SU-DHL-6 (cell line): ENCODE data around the gene MT1HL1.

Experiments
- H2AFZ ChIP-seq: fragments of 200-600 bp; sonication (generic); 2 replicates; pipeline ENCODE4 v1.6.1; 2014; ENCODE audit warnings: low read depth, mild to moderate bottlenecking, moderate library complexity, mixed read lengths, antibody characterized with exemption, low read length; ENCODE audit not compliant: severe bottlenecking
- H3F3A ChIP-seq: fragments of 200-600 bp; shearing (Covaris generic); 2 replicates; pipeline ENCODE4 v1.6.0; 2016; ENCODE audit warnings: antibody characterized with exemption, mild to moderate bottlenecking; ENCODE audit not compliant: insufficient read depth
- H3K27ac ChIP-seq: fragments of 200-600 bp; sonication (generic); 2 replicates; pipeline ENCODE4 v1.5.1; 2016; ENCODE audit warnings: low read depth, mild to moderate bottlenecking, low read length, moderate library complexity, mixed read lengths
- H3K27me3 ChIP-seq: fragments of 200-600 bp; sonication (generic), shearing (Covaris generic); 2 replicates; pipeline ENCODE4 v1.6.0; 2014; ENCODE audit warnings: mild to moderate bottlenecking, low read length
- H3K36me3 ChIP-seq: fragments of 200-600 bp; sonication (generic); 2 replicates; pipeline ENCODE4 v1.6.1; 2014; ENCODE audit warnings: mild to moderate bottlenecking, low read length, mixed read lengths
- H3K4me2 ChIP-seq: fragments of 300-600, 200-600 bp; shearing (Covaris generic), sonication (generic); 2 replicates; pipeline ENCODE4 v1.6.0; 2014; ENCODE audit warnings: low read length, low read depth, mild to moderate bottlenecking; ENCODE audit not compliant: poor library complexity, severe bottlenecking
- H3K4me3 ChIP-seq: fragments of 200-600 bp; sonication (generic); 2 replicates; pipeline ENCODE4 v1.5.1; 2014; ENCODE audit warnings: antibody characterized with exemption, low read length, mild to moderate bottlenecking, mixed read lengths; ENCODE audit not compliant: insufficient read depth, poor library complexity, severe bottlenecking
- H3K79me2 ChIP-seq: fragments of 200-600 bp; sonication (generic); 2 replicates; pipeline ENCODE4 v1.6.1; 2014; ENCODE audit warnings: mild to moderate bottlenecking, low read length, moderate library complexity; ENCODE audit not compliant: insufficient read depth
- H3K9ac ChIP-seq: fragments of 200-600 bp; sonication (generic); 2 replicates; pipeline ENCODE4 v1.7.0; 2014; ENCODE audit warnings: mild to moderate bottlenecking, low read length
- H3K9me2 ChIP-seq: fragments of 200-600 bp; sonication (generic); replicated peaks from 2 replicates; pipeline ENCODE4 v1.6.1; 2014; ENCODE audit warnings: low read length; ENCODE audit not compliant: insufficient read depth
- H3K9me3 ChIP-seq: fragments of 200-600 bp; sonication (generic); 2 replicates; pipeline ENCODE4 v1.6.1; 2014; ENCODE audit warnings: low read length, mixed read lengths; ENCODE audit not compliant: insufficient read depth
- H4K20me1 ChIP-seq: fragments of 200-600 bp; sonication (generic); 2 replicates; pipeline ENCODE4 v1.6.1; 2014; ENCODE audit warnings: low read depth, mild to moderate bottlenecking, antibody characterized with exemption, low read length, moderate library complexity, mixed read lengths
- CTCF ChIP-seq: fragments of 200-600 bp; sonication (generic); IDR thresholded peaks from one replicate; pipeline ENCODE4 v1.5.1; 2017; ENCODE audit warnings: antibody characterized with exemption, mild to moderate bottlenecking, low read length, moderate library complexity; ENCODE audit not compliant: insufficient read depth, poor library complexity, severe bottlenecking
- EZH2phosphoT487 ChIP-seq: fragments of 200-600 bp; sonication (generic), shearing (Covaris generic); conservative IDR thresholded peaks from 2 replicates; pipeline ENCODE4 v1.6.1; 2018; ENCODE audit warnings: mild to moderate bottlenecking, antibody characterized with exemption, low read length, moderate library complexity, mixed read lengths

The MT1HL1 gene

DNA sequence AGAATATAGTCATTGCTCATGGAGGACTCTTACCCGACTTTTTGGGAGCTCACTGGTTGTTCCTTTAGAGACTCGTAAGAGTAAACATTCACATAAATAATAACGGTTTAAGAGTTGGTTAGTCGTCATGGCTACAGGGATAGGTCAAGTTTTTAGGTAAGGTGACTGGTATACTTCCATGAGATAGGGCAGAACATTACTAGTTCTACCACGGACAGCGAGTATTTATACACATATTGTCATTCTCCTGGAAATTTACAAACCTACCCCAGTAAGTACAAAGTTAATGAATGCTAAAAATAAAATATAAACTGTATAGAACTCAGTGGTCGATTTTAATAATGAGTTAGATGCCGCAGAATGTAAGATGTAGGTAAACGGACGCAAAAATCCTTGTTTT lies 36.6 kb upstream of the MT1HL1 start:
- Histone ChIP-seq H3K79me2 (no peaks in the 10 kb centered on the region), H3K9ac (no peak overlapping the region), H3K9me2 (no peaks in the 10 kb centered on the region), H3K27ac (no peak overlapping the region), H3K27me3 (no peaks in the 10 kb centered on the region), H3F3A (no peaks in the 10 kb centered on the region), H2AFZ (no peak overlapping the region), H3K4me2 (no peak overlapping the region), H3K36me3 (no peaks in the 10 kb centered on the region), H3K9me3 (no peaks in the 10 kb centered on the region), H4K20me1 (no peaks in the 10 kb centered on the region), H3K4me3 (no peak overlapping the region)
- TF ChIP-seq EZH2phosphoT487 (no peak), CTCF (no peak)

- Histone ChIP-seq H3K27me3 (0 out of 2 replicates have a peak, but pooled peaks cover 7% of the 10 kb centered on the region), H3K27ac (no peak overlapping the region), H3F3A (no peaks in the 10 kb centered on the region), H3K9me3 (no peaks in the 10 kb centered on the region), H3K4me2 (no peak overlapping the region), H2AFZ (no peak overlapping the region), H3K36me3 (no peaks in the 10 kb centered on the region), H3K79me2 (no peaks in the 10 kb centered on the region), H3K9me2 (no peaks in the 10 kb centered on the region), H3K9ac (no peak overlapping the region), H4K20me1 (no peaks in the 10 kb centered on the region), H3K4me3 (no peak overlapping the region)
- TF ChIP-seq CTCF: no peak
- TF ChIP-seq EZH2phosphoT487: no peak
Observed at GRCh38 chr1:237038211-237038610, 34.0 kb upstream of the MT1HL1 start.

DNA sequence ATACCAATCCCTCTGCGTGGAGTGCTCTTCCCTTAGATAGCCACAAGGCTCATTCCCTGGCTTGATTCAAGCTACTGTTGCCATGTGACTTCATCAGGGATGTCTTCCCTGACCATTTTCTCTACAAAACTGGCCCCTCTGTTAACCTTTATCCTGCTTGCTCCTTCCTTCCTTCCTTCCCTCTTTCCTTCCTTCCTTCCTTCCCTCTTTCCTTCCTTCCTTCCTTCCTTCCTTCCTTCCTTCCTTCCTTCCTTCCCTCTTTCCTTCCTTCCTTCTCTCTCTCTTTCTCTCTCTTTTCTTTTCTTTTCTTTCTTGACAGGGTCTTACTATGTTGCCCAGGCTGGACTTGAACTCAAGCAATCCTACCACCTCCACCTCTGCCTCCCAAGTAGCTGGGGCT lies 31.5 kb upstream of the MT1HL1 start:
- TF ChIP-seq CTCF (no peak), EZH2phosphoT487 (no peak)
- H3K4me2 ChIP-seq: no peak overlapping the region
- H4K20me1 ChIP-seq: no peaks in the 10 kb centered on the region
- no peaks in the 10 kb centered on the region for H3K36me3 ChIP-seq
- H3K9me3 ChIP-seq: no peaks in the 10 kb centered on the region
- H3K9ac ChIP-seq: no peak overlapping the region
- H3K27me3 ChIP-seq: 0 out of 2 replicates have a peak, but pooled peaks cover 7% of the 10 kb centered on the region
- H3K9me2 ChIP-seq: no peaks in the 10 kb centered on the region
- no peaks in the 10 kb centered on the region for H3F3A ChIP-seq
- H2AFZ ChIP-seq: no peak overlapping the region
- H3K4me3 ChIP-seq: no peak overlapping the region
- H3K27ac ChIP-seq: no peak overlapping the region
- no peaks in the 10 kb centered on the region for H3K79me2 ChIP-seq

DNA sequence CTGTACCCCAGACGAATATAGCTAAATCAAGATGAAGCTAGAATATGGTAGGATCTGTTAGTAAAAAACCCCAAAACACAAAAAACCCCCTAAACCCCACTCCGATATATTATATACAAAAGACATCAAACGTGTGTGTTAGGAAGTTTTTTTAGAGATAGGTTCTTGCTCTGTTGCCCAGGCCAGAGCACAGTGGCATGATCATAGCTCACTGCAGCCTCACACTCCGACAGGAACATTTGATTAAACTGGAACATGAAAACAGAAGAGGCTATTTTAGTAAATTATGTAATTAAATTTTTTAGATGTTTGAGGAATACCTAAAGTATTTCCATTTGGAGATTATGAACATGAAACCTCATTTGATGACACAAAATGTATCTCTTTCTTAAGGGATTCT lies 29.6 kb upstream of the MT1HL1 start:
- H3K9ac ChIP-seq: no peak overlapping the region
- 0 out of 2 replicates have a peak, but pooled peaks cover 7% of the 10 kb centered on the region for H3K27me3 ChIP-seq

More for the DNA sequence above, 29.6 kb upstream of the MT1HL1 start:
- Histone ChIP-seq H3K36me3 (no peaks in the 10 kb centered on the region), H3K79me2 (no peaks in the 10 kb centered on the region), H3K9me2 (no peaks in the 10 kb centered on the region), H3K27ac (no peak overlapping the region), H3K9me3 (no peaks in the 10 kb centered on the region), H3F3A (no peaks in the 10 kb centered on the region), H2AFZ (no peak overlapping the region), H3K4me3 (no peak overlapping the region), H3K4me2 (no peak overlapping the region), H4K20me1 (no peaks in the 10 kb centered on the region)
- TF ChIP-seq CTCF (no peak), EZH2phosphoT487 (no peak)
